ENCODE results near the gene RIIAD1. TPM values are rescaled to one million over a fixed set of nuclear protein-coding genes. Genes with fewer than 3 reads are reported as not detected.
A peak's percentile ranks its signal among the peaks of the same experiment; 100 is the strongest.
"Not testable (repeated sequence)": the region's sequence is repeated elsewhere in the genome, so short reads cannot be mapped to it uniquely, and the experiment has no call there.

Gene RIIAD1
- total RNA-seq, 1 donor from 2014 or later: not detected

DNA sequence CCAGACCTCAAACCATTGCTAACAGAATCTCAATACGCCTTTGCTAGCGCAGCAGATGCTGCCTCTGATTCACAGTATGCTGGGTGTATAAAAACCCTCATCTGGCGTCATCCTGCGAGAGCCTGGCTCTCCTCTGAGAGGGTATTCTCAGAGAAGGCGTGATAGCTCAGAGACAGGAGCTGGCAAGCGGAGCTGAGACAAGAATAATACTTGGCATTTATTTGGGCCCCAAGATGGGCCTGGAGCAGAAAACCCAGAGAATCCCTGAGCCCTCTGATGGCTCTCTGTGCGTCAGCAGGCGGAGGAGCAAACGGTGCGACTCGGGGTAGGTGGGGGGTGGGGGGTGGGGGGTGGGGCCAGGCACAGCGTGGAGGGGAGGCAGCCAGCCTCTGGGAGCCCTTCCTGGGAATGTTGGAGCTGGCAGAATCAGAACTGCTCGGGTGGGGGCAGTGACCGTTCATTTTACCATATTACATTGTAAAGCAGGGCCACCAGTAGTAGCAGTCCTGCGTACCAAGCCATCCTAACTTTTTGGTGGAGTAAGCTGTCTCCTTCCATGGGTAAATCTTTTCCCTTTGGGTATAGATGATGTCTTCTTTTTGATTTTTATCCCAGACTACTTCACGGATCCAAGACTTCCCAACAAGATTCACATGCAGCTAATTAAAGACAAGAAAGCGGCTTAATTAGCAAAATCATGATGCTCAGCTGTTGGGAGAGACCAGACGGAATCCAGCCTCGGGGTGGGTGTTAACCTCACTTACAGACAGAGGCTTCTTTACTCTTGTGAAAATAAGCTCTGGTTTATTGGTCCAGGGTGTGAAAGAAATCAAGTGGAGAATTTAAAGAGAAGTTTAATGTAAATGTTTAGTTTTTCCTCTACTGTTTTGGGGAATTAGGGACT, 7.1 kb downstream of the RIIAD1 start:
- H3K36me3 Mint-ChIP-seq (ENCODE audit: low read depth): peaks cover 3% of the 10 kb centered on the region
- H3K4me3 Mint-ChIP-seq (ENCODE audit: unreplicated experiment): peak overlapping the region; percentile 43
- TF ChIP-seq, protein P1, sequence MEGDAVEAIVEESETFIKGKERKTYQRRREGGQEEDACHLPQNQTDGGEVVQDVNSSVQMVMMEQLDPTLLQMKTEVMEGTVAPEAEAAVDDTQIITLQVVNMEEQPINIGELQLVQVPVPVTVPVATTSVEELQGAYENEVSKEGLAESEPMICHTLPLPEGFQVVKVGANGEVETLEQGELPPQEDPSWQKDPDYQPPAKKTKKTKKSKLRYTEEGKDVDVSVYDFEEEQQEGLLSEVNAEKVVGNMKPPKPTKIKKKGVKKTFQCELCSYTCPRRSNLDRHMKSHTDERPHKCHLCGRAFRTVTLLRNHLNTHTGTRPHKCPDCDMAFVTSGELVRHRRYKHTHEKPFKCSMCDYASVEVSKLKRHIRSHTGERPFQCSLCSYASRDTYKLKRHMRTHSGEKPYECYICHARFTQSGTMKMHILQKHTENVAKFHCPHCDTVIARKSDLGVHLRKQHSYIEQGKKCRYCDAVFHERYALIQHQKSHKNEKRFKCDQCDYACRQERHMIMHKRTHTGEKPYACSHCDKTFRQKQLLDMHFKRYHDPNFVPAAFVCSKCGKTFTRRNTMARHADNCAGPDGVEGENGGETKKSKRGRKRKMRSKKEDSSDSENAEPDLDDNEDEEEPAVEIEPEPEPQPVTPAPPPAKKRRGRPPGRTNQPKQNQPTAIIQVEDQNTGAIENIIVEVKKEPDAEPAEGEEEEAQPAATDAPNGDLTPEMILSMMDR (IDR thresholded peaks at IDR 0.05): no peak
- H3K9me3 Mint-ChIP-seq (ENCODE audit: low read depth): no peaks in the 10 kb centered on the region
- no peak for DNase-seq (ENCODE audit: low spot score)
- peaks cover 10% of the 10 kb centered on the region for H3K4me1 Mint-ChIP-seq (ENCODE audit: low read depth)
- no peak overlapping the region for H3K27ac Mint-ChIP-seq (ENCODE audit: unreplicated experiment)
- H3K27me3 Mint-ChIP-seq (ENCODE audit: low read depth): peaks cover 12% of the 10 kb centered on the region

DNA sequence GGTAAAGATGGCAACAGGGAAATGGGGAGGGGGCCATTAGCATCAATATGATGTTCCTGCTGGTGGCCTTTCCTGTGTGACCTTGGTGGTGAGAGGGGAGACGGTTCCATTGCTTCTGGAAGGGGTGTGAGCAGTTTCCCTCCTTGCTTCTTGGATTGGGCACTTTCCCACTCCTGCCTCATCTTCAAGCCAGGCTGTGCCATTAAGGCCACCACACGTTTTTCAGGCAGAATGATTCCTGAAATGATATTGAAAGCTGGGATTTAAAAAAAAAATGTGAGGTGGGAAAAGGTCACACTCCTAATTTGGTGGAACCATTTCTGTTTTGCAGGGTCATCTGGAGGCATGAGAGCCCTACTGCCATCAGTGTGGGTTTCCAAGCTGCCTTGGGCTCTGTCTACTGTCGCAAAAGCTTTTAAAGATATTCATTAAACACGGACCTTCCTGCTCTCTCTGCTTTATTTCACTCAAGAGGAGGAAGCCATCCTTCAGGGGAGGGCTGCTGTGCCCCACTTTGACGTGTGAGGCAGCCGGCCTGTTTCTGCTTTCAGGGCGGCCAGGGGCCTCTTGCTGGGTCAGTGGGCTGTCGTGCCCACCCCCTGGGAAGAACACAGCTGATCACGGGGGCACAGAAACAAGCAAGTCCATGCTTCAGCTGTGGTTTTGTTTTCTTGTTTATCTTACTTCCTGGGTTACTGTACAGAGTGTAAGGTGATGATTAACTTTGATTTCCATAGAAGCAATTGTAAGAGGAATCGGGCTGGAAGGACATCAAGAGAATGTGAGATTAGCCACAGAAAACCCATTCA, 8.0 kb downstream of the RIIAD1 start:
- no peak overlapping the region for H3K4me3 Mint-ChIP-seq (ENCODE audit: unreplicated experiment)
- TF ChIP-seq, protein P1 (IDR thresholded peaks at IDR 0.05): no peak

DNA sequence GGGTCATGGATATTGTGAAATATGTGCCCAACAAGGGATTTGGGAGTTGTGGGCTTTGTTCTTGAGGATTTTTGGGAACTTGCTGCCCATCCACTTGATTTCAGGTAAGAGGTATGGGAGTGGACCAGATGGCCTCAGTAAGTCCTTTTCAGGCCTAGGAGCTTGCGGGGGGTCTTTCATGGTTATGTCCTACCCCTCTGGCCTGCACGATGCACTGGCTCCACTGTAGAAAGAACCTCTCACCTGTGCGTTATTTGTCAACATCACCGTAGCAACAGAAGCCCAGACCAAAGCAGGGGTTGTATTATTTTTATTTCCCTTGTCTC, 8.6 kb downstream of the RIIAD1 start:
- peaks cover 11% of the 10 kb centered on the region for H3K4me1 Mint-ChIP-seq (ENCODE audit: low read depth)
- H3K36me3 Mint-ChIP-seq (ENCODE audit: low read depth): peaks cover 3% of the 10 kb centered on the region
- peaks cover 12% of the 10 kb centered on the region for H3K27me3 Mint-ChIP-seq (ENCODE audit: low read depth)
- H3K9me3 Mint-ChIP-seq (ENCODE audit: low read depth): no peaks in the 10 kb centered on the region
- no peak for DNase-seq (ENCODE audit: low spot score)
- H3K27ac Mint-ChIP-seq (ENCODE audit: unreplicated experiment): no peak overlapping the region
- TF ChIP-seq, protein P1 (IDR thresholded peaks at IDR 0.05): no peak
- no peak overlapping the region for H3K4me3 Mint-ChIP-seq (ENCODE audit: unreplicated experiment)

More for the DNA sequence above, 8.0 kb downstream of the RIIAD1 start:
- DNase-seq (ENCODE audit: low spot score): no peak
- Mint-ChIP-seq H3K27ac (ENCODE audit: unreplicated experiment) (no peak overlapping the region), H3K36me3 (ENCODE audit: low read depth) (peaks cover 3% of the 10 kb centered on the region), H3K4me1 (ENCODE audit: low read depth) (peaks cover 10% of the 10 kb centered on the region), H3K27me3 (ENCODE audit: low read depth) (peaks cover 12% of the 10 kb centered on the region), H3K9me3 (ENCODE audit: low read depth) (no peaks in the 10 kb centered on the region)

DNA sequence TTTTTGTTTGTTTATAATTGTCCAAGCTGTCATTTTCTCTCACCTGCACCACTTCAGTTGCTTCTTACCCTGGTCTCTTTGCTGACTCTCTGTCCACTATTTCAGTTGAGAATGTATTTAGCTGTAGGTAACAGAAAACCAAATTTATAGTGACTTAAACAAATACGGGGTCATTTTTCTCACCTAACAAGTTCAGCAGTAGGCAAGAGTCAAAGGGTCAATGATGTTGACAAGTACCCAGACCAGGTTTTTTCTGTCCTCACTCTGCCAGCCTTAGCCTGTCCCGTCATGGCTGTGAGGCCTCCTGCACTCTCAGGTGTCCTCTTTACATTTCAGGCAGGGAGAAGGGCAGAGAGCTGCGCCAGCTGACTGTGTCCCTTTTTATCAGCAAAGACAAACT, 11.8 kb downstream of the RIIAD1 start:
- Mint-ChIP-seq H3K36me3 (ENCODE audit: low read depth) (no peaks in the 10 kb centered on the region), H3K27me3 (ENCODE audit: low read depth) (peaks cover 9% of the 10 kb centered on the region), H3K9me3 (ENCODE audit: low read depth) (peaks cover 5% of the 10 kb centered on the region), H3K4me3 (ENCODE audit: unreplicated experiment) (no peak overlapping the region), H3K4me1 (ENCODE audit: low read depth) (peaks cover 13% of the 10 kb centered on the region), H3K27ac (ENCODE audit: unreplicated experiment) (no peak overlapping the region)
- DNase-seq (ENCODE audit: low spot score): no peak
- TF ChIP-seq, protein P1 (IDR thresholded peaks at IDR 0.05): no peak

DNA sequence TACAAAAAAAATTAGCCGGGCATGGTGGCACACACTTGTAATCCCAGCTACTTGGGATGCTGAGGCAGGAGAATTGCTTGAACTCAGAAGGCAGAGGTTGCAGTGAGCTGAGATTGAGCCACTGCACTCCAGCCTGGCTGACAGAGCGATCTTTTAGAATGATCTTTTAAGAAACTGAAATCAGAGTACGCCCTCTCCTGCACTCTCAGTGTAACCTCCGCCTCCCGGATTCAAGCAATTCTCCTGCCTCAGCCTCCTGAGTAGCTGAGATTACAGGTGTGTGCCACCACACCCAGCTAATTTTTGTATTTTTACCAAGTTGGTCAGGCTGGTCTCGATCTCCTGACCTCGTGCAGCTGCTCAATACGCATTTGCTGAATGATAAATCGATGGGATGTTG, 12.7 kb downstream of the RIIAD1 start:
- H3K27ac Mint-ChIP-seq (ENCODE audit: unreplicated experiment); H3K27me3 Mint-ChIP-seq (ENCODE audit: low read depth); H3K4me3 Mint-ChIP-seq (ENCODE audit: unreplicated experiment); H3K36me3 Mint-ChIP-seq (ENCODE audit: low read depth); H3K9me3 Mint-ChIP-seq (ENCODE audit: low read depth); DNase-seq (ENCODE audit: low spot score); H3K4me1 Mint-ChIP-seq (ENCODE audit: low read depth): not testable (repeated sequence)

Data from chondrocyte (in vitro differentiated cells).